ENCODE measurements around the gene HDAC9. TPM values are rescaled to one million over a fixed set of nuclear protein-coding genes. Genes with fewer than 3 reads are reported as not detected.
A peak's percentile ranks its signal among the peaks of the same experiment; 100 is the strongest.

The HDAC9 gene
- total RNA-seq, result under 1 TPM; 0.61 to 0.71 TPM

DNA sequence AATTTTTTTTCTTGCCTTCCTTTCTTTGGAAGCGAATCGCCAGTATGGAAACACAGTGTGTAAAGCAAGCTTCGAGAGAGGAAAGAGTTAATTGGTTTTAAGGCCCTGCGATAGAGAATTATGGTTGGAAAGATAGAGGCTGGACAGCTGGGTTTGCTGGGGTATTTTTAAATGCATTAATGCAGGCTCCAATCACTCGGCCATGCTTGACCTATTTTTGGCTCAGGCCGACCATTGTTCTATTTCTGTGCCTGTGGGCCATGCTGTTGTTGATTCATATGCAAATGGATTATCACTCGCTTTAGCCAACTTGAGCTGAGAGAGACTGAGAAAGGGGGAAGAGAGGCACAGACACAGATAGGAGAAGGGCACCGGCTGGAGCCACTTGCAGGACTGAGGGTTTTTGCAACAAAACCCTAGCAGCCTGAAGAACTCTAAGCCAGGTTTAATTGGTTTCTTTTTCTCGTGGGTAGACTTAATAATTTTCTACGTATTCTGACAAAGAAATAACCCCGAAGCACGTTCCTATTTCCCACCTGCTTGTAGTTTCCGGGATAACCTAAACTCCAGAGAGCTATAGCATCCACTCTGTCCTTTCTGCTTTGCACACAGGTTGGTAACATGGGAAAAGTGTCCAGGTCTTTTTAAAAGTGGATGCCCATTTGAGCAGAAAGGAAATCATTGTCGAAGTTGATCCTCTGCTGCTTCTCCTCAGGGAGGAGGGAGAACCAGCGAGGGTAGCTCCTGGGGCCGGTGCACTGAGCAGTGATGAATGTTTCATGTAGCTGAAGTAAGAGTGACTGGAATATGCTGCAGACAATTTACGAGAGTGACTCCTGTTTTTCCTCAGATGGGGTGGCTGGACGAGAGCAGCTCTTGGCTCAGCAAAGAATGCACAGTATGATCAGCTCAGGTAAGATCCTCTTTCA lies at the start of gene HDAC9:
Gene HDAC9, plus strand, starts transcription at position 338 of the 929 bp plus-strand sequence. Its CDS starts 554 bp downstream, at position 892.
- POLR2A ChIA-PET, result no interaction called here
- H3K27ac Mint-ChIP-seq, result no peak within 1 kb of the TSS
- DNase-seq, result no peak
- H3K4me1 Mint-ChIP-seq, result peaks cover 3% of the 10 kb centered on the region
- no peaks in the 10 kb centered on the region for H3K27me3 Mint-ChIP-seq
- H3K36me3 Mint-ChIP-seq, result no peaks in the 10 kb centered on the region
- no peak for ATAC-seq (ENCODE audit: low read depth)
- H3K4me3 Mint-ChIP-seq, result peak within 1 kb of the TSS; percentile 59
- H3K9me3 Mint-ChIP-seq, result no peaks in the 10 kb centered on the region

DNA sequence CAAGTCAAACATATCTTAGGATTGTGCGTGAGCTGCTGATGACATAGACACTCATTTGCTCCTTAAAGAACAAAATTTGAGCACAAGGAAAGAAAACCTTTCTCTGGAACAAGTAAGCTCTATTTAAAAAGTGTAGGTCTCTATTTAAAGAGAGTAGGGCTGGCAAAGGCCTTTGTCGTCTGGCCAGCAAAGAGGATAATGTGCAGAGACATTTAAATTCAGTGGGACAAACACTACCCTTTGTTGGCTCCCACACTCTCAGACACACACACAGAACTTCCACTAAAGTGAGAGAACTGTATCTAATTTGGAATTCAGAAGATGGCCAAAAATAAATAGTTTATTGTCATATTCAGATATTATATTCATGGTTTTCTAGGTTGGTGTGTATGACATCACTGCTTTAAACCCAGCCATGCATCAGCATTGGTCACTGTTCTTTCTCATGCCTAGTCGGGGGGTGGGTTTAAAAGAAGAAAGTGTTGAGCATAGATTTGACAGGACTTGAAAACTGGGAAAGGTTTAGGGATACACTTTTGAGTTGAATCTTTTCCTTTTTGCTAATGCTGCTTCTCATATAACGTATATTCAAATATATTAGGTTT lies 49.5 kb upstream of the HDAC9 start:
- Mint-ChIP-seq H3K4me1 (no peaks in the 10 kb centered on the region), H3K4me3 (no peak overlapping the region), H3K9me3 (no peaks in the 10 kb centered on the region), H3K27me3 (no peaks in the 10 kb centered on the region), H3K36me3 (no peaks in the 10 kb centered on the region), H3K27ac (no peak overlapping the region)
- ATAC-seq (ENCODE audit: low read depth) (no peak), DNase-seq (no peak)
- POLR2A ChIA-PET, result no interaction called here

DNA sequence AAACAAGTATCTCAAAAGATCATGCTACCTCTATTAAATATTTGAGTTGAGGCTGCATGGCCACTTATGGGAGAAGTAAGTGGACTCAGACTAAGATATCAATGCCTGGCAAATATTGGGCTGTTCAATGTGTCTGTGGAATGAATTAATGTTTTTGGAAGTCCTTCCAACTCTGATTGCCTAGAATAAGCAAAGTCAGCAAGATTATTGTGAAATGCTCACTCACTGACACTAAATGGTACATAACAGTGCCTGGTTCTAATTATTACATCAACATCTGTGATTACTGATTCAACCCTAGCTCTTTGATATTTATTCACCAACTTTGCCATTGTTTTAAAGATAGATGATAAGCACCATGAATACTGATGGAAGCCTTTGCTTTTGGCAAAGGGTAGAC lies 45.5 kb upstream of the HDAC9 start:
- no peaks in the 10 kb centered on the region for H3K36me3 Mint-ChIP-seq
- no peaks in the 10 kb centered on the region for H3K4me1 Mint-ChIP-seq
- POLR2A ChIA-PET, result no interaction called here
- no peak overlapping the region for H3K4me3 Mint-ChIP-seq
- DNase-seq (no peak), ATAC-seq (ENCODE audit: low read depth) (no peak)
- H3K27ac Mint-ChIP-seq, result no peak overlapping the region
- no peaks in the 10 kb centered on the region for H3K27me3 Mint-ChIP-seq
- H3K9me3 Mint-ChIP-seq, result no peaks in the 10 kb centered on the region

DNA sequence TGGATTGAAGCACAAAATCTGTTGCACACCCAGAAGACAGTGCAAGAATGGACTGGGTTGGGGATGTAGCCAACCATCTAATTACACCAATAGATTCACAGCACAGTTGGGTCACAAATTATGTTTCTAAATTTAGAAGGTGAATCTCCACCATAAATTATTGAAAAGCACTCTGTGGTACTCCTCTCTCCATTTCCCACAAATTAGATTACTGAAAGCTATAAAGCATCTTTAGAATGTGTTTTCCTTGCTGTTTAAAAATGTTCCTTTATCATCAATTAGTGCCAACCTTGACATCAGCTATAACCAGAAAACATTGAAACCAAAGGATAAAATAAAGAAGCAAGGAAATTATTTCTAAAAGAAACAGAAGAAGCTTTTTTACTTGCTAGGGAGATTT lies 39.9 kb upstream of the HDAC9 start:
- Mint-ChIP-seq H3K27ac (no peak overlapping the region), H3K36me3 (no peaks in the 10 kb centered on the region), H3K9me3 (no peaks in the 10 kb centered on the region), H3K27me3 (no peaks in the 10 kb centered on the region), H3K4me3 (no peak overlapping the region), H3K4me1 (no peaks in the 10 kb centered on the region)
- POLR2A ChIA-PET, result no interaction called here
- ATAC-seq (ENCODE audit: low read depth), result no peak
- DNase-seq, result no peak

DNA sequence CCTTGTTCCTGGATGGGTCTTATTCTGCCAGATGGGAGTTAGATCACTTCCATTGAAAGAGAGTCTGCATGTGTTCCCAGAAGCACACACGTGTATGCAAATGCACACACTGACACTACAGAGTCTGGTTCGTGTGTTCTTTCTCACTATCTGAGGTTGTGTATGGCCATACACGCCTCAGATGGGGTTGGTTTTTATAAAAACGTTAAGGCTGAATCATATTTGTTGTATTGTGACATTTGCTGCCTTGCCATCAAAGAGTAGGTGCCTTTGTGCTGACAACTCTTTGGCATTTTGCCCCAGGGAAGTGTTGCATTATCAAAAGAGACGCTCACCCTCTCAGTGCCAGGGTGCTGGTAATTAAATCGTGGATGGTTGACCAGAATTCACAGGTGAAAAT lies 37.7 kb upstream of the HDAC9 start:
- Mint-ChIP-seq H3K9me3 (no peaks in the 10 kb centered on the region), H3K4me3 (no peak overlapping the region), H3K27me3 (no peaks in the 10 kb centered on the region), H3K4me1 (no peaks in the 10 kb centered on the region), H3K27ac (no peak overlapping the region), H3K36me3 (no peaks in the 10 kb centered on the region)
- ATAC-seq (ENCODE audit: low read depth), result no peak
- DNase-seq, result no peak
- POLR2A ChIA-PET, result no interaction called here

DNA sequence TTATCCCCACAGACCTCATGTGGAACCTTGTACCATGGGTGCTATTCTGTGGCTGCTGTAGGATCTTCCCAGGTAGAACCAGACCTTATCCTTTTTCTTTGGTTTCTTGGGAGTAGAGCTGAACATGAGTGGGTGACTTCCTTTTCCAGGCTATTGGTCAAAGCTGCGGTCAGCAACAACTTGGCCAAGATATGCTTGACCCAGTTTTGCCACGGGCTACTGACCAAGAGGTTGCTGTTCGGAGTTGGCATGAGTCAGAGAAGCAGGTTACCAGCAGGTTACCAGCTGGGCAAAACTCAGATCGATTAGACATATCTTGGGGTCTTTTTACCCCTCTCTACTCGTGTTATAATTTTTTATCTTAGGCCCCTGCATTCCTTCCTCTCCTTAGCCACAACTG lies 36.7 kb upstream of the HDAC9 start:
- H3K4me1 Mint-ChIP-seq, result no peaks in the 10 kb centered on the region
- no peaks in the 10 kb centered on the region for H3K27me3 Mint-ChIP-seq
- DNase-seq, result no peak
- no peak overlapping the region for H3K4me3 Mint-ChIP-seq
- no peak overlapping the region for H3K27ac Mint-ChIP-seq
- ATAC-seq (ENCODE audit: low read depth), result no peak
- POLR2A ChIA-PET, result no interaction called here
- no peaks in the 10 kb centered on the region for H3K9me3 Mint-ChIP-seq
- no peaks in the 10 kb centered on the region for H3K36me3 Mint-ChIP-seq

DNA sequence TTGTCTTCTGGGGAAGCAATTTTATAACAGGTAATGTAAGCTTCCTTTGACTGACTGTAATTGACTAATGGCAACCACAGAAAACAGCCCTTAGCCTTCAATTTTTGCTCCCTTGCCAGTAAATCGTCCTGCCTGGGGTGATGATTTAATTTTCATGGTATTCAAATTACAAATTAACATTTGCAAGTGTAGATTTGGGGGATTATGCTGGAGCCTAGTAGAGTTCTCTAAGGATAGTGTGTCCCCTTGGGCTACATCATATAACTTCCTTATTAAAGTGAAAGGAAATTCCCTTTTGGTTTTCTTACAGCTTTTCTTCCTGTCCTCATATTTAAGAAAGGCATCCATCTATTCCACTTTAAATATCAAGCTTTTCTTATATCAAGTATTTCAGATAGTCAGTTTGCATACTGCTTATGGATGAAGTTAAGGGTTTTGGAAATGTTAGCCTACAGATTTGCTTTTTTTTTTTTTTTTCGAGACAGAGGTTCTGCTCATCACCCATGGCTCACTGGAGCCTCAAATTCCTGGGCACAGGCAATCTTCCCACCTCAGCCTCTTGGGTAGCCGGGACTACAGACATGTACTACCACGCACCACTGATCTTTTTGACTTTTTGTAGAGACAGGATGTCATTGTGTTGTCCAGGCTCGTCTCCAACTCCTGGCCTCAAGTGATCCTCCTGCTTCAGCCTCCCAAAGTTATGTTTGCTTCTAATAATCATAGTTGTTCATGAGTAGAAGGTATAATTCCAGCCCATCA lies 35.9 kb upstream of the HDAC9 start:
- DNase-seq (no peak), ATAC-seq (ENCODE audit: low read depth) (no peak)
- Mint-ChIP-seq H3K27ac (no peak overlapping the region), H3K36me3 (no peaks in the 10 kb centered on the region), H3K4me1 (no peaks in the 10 kb centered on the region), H3K4me3 (no peak overlapping the region), H3K27me3 (no peaks in the 10 kb centered on the region), H3K9me3 (no peaks in the 10 kb centered on the region)
- POLR2A ChIA-PET, result no interaction called here

DNA sequence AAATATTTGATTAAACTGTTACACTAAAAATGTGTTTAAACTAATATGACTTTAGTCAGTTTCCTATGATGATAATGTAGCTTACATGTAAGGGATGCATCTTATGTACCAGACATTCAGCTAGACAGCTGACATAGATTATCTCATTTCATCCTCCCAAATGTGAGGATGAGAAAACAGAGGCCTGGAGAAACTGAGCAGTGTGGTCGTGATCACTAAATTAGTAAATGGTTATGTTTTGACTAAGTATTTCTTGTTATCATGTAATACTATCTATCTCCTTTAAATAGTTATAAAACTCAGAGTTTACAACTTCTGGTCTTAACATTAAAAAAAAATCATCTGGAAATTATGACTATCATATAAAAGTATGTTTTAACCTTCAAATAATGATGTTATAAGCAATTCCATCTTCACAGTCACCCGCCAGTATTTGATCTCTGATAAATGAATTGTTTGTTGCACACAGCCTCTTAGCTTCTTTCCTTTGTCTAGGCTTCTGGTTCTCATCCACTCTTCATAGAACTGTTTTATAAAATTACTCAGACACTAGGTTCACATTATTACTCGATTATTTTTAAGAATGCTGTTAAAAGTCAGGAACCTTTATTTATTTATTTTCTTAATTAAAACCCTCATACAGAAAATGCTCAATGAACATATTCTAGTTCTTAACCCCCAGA lies 33.6 kb upstream of the HDAC9 start:
- POLR2A ChIA-PET, result no interaction called here
- Mint-ChIP-seq H3K27ac (no peak overlapping the region), H3K36me3 (no peaks in the 10 kb centered on the region), H3K27me3 (no peaks in the 10 kb centered on the region), H3K4me1 (no peaks in the 10 kb centered on the region), H3K9me3 (no peaks in the 10 kb centered on the region), H3K4me3 (no peak overlapping the region)
- DNase-seq (no peak), ATAC-seq (ENCODE audit: low read depth) (no peak)

DNA sequence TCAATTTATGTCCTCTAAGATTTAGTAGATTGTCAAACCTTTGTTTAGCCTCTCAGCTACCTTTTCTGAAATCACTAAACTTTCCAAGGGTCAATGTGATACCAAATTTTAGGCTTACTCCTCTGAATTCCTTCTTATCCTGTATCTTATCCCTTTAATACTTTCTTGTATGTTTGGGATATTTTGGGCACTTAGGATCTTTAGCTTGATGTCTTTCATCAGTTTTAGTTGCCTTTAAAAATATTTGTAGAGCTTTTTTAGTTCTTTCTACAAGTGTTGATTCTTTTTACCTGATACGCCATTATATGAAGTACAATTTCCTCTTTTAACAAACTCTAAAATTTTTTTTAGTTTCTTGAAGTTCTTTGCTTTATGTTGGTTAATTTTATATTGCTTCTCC lies 30.7 kb upstream of the HDAC9 start:
- no peaks in the 10 kb centered on the region for H3K27me3 Mint-ChIP-seq
- POLR2A ChIA-PET, result no interaction called here
- no peaks in the 10 kb centered on the region for H3K4me1 Mint-ChIP-seq
- no peaks in the 10 kb centered on the region for H3K36me3 Mint-ChIP-seq
- DNase-seq, result no peak
- no peak overlapping the region for H3K27ac Mint-ChIP-seq
- H3K4me3 Mint-ChIP-seq, result no peak overlapping the region
- ATAC-seq (ENCODE audit: low read depth), result no peak
- H3K9me3 Mint-ChIP-seq, result no peaks in the 10 kb centered on the region

DNA sequence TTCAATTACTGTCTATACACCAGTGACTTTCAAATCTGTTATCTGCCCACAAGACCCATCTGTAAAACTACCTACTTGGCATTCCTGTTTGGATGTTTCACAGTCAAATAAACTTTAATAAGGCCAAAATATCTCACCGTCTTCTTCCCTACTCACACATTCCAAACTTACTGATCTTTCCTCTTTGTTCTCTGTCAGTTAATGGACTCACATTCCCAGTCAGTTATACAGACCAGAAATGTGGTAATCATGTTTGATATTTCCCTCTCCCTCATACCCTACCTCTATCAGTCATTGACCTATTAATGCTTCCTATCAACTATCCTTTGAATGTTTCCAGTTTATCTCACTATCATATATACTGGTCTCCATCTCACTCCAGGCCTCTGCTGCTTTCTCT lies 28.5 kb upstream of the HDAC9 start:
- POLR2A ChIA-PET, result no interaction called here
- Mint-ChIP-seq H3K4me1 (no peaks in the 10 kb centered on the region), H3K36me3 (no peaks in the 10 kb centered on the region), H3K4me3 (no peak overlapping the region), H3K9me3 (no peaks in the 10 kb centered on the region), H3K27ac (no peak overlapping the region), H3K27me3 (no peaks in the 10 kb centered on the region)
- ATAC-seq (ENCODE audit: low read depth) (no peak), DNase-seq (no peak)

DNA sequence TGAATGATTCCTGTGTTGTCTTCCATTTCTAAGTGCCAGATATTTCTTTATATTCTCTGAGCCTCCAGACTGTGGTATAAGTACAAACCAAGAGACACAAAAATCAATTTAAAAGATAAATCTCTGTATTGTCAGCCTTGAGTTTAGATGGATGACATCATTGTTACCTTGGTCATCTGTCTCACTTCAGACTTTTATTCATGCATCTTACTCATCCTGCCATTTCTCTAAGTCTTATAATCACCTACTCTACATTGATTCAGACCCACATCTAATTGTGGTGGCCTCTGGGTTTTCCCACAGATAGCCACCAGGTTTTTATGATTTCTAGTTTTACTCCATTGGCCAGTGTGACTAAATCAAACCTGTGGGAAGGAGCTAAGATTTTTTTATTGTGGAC lies 26.8 kb upstream of the HDAC9 start:
- H3K27ac Mint-ChIP-seq, result no peak overlapping the region
- H3K4me3 Mint-ChIP-seq, result no peak overlapping the region
- no peaks in the 10 kb centered on the region for H3K27me3 Mint-ChIP-seq
- H3K4me1 Mint-ChIP-seq, result no peaks in the 10 kb centered on the region
- no peak for DNase-seq
- H3K36me3 Mint-ChIP-seq, result no peaks in the 10 kb centered on the region
- POLR2A ChIA-PET, result no interaction called here
- H3K9me3 Mint-ChIP-seq, result no peaks in the 10 kb centered on the region
- no peak for ATAC-seq (ENCODE audit: low read depth)

DNA sequence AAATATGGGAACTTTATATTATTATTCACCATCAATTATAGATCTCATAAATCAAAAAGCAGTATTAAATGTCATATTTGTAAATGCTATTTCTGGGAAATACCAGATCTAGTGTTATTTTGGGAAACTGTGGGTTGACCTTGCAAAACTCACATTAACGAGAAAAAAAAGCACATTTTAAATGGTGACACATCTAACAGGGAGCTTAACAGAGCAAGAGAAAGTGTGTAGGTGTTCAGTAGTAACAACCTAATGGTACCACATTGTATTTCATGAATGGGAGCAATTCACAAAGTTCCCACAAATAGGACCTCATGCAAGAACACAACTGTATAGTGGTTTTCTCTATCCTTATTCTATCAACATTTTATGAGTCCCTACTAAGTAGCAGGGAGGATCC lies 26.2 kb upstream of the HDAC9 start:
- Mint-ChIP-seq H3K36me3 (no peaks in the 10 kb centered on the region), H3K4me3 (no peak overlapping the region), H3K27me3 (no peaks in the 10 kb centered on the region), H3K27ac (no peak overlapping the region), H3K9me3 (no peaks in the 10 kb centered on the region), H3K4me1 (no peaks in the 10 kb centered on the region)
- POLR2A ChIA-PET, result no interaction called here
- ATAC-seq (ENCODE audit: low read depth), result no peak
- DNase-seq, result no peak

DNA sequence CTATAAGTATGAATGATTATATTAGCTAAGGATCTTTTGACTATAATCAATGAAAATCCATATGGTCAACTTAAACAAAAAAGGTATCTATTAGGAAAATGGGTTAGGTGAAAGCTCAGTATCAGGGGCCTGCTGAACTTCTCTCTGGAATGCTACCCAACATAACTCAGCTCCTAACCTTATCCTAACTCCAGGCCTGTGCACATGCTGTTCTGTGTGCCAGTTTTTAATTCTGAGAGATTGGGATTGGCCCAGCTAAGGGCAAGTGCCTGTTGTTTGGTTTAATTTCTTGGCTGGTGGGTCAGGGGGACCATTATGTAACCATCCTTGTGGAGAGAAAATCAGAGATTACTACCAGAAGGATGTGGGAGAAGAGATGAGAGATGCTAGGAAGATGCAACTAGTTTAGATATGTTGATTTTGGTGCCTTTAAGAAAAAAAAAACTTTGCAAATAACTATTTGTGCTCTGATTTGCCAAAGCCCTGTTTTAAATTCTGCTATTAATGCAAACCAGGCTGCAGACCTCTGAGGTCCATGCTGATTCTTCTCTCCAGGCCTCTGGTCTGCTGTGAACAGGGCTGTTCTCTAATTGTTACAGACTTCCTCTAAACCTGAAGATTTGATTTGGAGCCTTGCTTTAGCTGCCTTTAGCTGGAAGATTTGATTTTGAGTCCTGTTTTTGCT lies 23.9 kb upstream of the HDAC9 start:
- Mint-ChIP-seq H3K4me1 (no peaks in the 10 kb centered on the region), H3K4me3 (no peak overlapping the region), H3K27me3 (no peaks in the 10 kb centered on the region), H3K27ac (no peak overlapping the region), H3K9me3 (no peaks in the 10 kb centered on the region), H3K36me3 (no peaks in the 10 kb centered on the region)
- DNase-seq (no peak), ATAC-seq (ENCODE audit: low read depth) (no peak)
- POLR2A ChIA-PET, result no interaction called here
